GM18873 (cell line): ENCODE measurements around the gene TAOK1.

Experiments used
- ATAC-seq: cut with Tn5 transposase; IDR thresholded peaks from one replicate; pipeline ENCODE4 v1.9.1; 2021; ENCODE audit warnings: mild to moderate bottlenecking, moderate library complexity, moderate number of reproducible peaks; ENCODE audit not compliant: unreplicated experiment, low FRiP score

The TAOK1 gene

GRCh38 chr17:29567554-29568330 lies 177.6 kb downstream of the TAOK1 start:
- ATAC-seq = no peak

- no peak for ATAC-seq
These were observed 178.4 kb downstream of the TAOK1 start, which contains the start of gene TP53I13 for GRCh38 chr17:29568331-29569244. Gene TP53I13 (plus strand): TSS chr17:29568701. CDS start chr17:29568759, 58 bp downstream.

GRCh38 chr17:29569245-29569950 lies 179.2 kb downstream of the TAOK1 start:
- ATAC-seq = no peak

- no peak for ATAC-seq
These were observed 180.4 kb downstream of the TAOK1 start for GRCh38 chr17:29570521-29570920.

- ATAC-seq = no peak
These were observed 181.3 kb downstream of the TAOK1 start for GRCh38 chr17:29571486-29571882.

- no peak for ATAC-seq
These were observed 181.9 kb downstream of the TAOK1 start for GRCh38 chr17:29571883-29572681.

- no peak for ATAC-seq
These were observed 182.8 kb downstream of the TAOK1 start for GRCh38 chr17:29572691-29573557.

- ATAC-seq = no peak
These were observed 183.4 kb downstream of the TAOK1 start for GRCh38 chr17:29573558-29573869.

GRCh38 chr17:29573871-29574731 lies 183.9 kb downstream of the TAOK1 start:
- ATAC-seq = no peak

GRCh38 chr17:29574732-29575510 lies 184.8 kb downstream of the TAOK1 start:
- no peak for ATAC-seq

GRCh38 chr17:29575511-29576213 lies 185.5 kb downstream of the TAOK1 start:
- no peak for ATAC-seq

GRCh38 chr17:29576214-29577000 lies 186.2 kb downstream of the TAOK1 start:
- no peak for ATAC-seq

GRCh38 chr17:29577001-29577370 lies 186.8 kb downstream of the TAOK1 start:
- no peak for ATAC-seq

GRCh38 chr17:29577385-29578211 lies 187.4 kb downstream of the TAOK1 start:
- no peak for ATAC-seq
